Trophoblast cell (in vitro differentiated cells and primary cell): Measurements from ENCODE around the gene TMEM87B.

Experiments used
- DNase-seq, 2 donors: peaks; one replicate each; pipeline ENCODE4 v3.0.0-alpha.2; 2016
- H2AFZ ChIP-seq: 2 replicates; pipeline ENCODE4 v1.6.1; 2013; ENCODE audit warnings: low read length, moderate library complexity, mild to moderate bottlenecking; ENCODE audit not compliant: insufficient read depth, poor library complexity
- H2AK5ac ChIP-seq: 2 replicates; pipeline ENCODE4 v1.6.1; 2013; ENCODE audit warnings: mild to moderate bottlenecking, low read length
- H2BK120ac ChIP-seq: 2 replicates; pipeline ENCODE4 v1.6.1; 2013; ENCODE audit warnings: low read length, mild to moderate bottlenecking, moderate library complexity; ENCODE audit not compliant: insufficient read depth, poor library complexity
- H2BK12ac ChIP-seq: 2 replicates; pipeline ENCODE4 v1.6.1; 2013; ENCODE audit warnings: mild to moderate bottlenecking, low read length, moderate library complexity
- H2BK5ac ChIP-seq: 2 replicates; pipeline ENCODE4 v1.6.1; 2013; ENCODE audit warnings: low read length, low read depth, moderate library complexity, mild to moderate bottlenecking; ENCODE audit not compliant: poor library complexity
- H3K14ac ChIP-seq: 2 replicates; pipeline ENCODE4 v1.6.1; 2013; ENCODE audit warnings: mild to moderate bottlenecking, low read length
- H3K18ac ChIP-seq: 2 replicates; pipeline ENCODE4 v1.6.1; 2013; ENCODE audit warnings: mild to moderate bottlenecking, low read length
- H3K23ac ChIP-seq: 2 replicates; pipeline ENCODE4 v1.6.1; 2013; ENCODE audit warnings: low read length
- H3K27ac ChIP-seq: 2 replicates; pipeline ENCODE4 v1.5.1; 2013; ENCODE audit warnings: low read depth, mild to moderate bottlenecking, inconsistent platforms, low read length, moderate library complexity
- H3K27me3 ChIP-seq: 2 replicates; pipeline ENCODE4 v1.6.1; 2013; ENCODE audit warnings: inconsistent platforms, mild to moderate bottlenecking, low read length, moderate library complexity; ENCODE audit not compliant: insufficient read depth
- H3K36me3 ChIP-seq, 2 experiments: 1 replicate in 1 of 2; 2 replicates in 1 of 2; pipeline ENCODE4 v1.6.1; 2013; ENCODE audit warnings: low read length in 2 of 2, mild to moderate bottlenecking in 2 of 2, moderate library complexity in 1 of 2; ENCODE audit not compliant: insufficient read depth in 2 of 2, control insufficient read depth in 1 of 2
- H3K4ac ChIP-seq: 2 replicates; pipeline ENCODE4 v1.6.1; 2013; ENCODE audit warnings: low read depth, mild to moderate bottlenecking, low read length, moderate library complexity
- H3K4me1 ChIP-seq, 2 experiments: 1 replicate in 1 of 2; 2 replicates in 1 of 2; pipeline ENCODE4 v1.6.1; 2013; ENCODE audit warnings: low read length in 2 of 2, mild to moderate bottlenecking in 2 of 2, moderate library complexity in 1 of 2; ENCODE audit not compliant: insufficient read depth in 2 of 2, control insufficient read depth in 1 of 2
- H3K4me2 ChIP-seq: 2 replicates; pipeline ENCODE4 v1.6.1; 2013; ENCODE audit warnings: inconsistent platforms, mild to moderate bottlenecking, low read length, moderate library complexity
- H3K4me3 ChIP-seq: 2 replicates; pipeline ENCODE4 v1.5.1; 2013; ENCODE audit warnings: mild to moderate bottlenecking, low read depth, low read length, inconsistent platforms
- H3K79me1 ChIP-seq: one replicate; pipeline ENCODE4 v1.6.1; 2013; ENCODE audit warnings: low read length
- H3K79me2 ChIP-seq: 2 replicates; pipeline ENCODE4 v1.6.1; 2013; ENCODE audit warnings: low read length, mild to moderate bottlenecking; ENCODE audit not compliant: control insufficient read depth, insufficient read depth, poor library complexity
- H3K9ac ChIP-seq: 2 replicates; pipeline ENCODE4 v1.6.1; 2013; ENCODE audit warnings: mild to moderate bottlenecking, low read length
- H3K9me3 ChIP-seq: 2 replicates; pipeline ENCODE4 v1.6.1; 2013; ENCODE audit warnings: low read depth, mild to moderate bottlenecking, control low read depth, inconsistent platforms, low read length; ENCODE audit not compliant: insufficient read depth
- H4K12ac ChIP-seq: 2 replicates; pipeline ENCODE4 v1.6.1; 2013; ENCODE audit warnings: low read depth, mild to moderate bottlenecking, low read length, moderate library complexity
- H4K8ac ChIP-seq: 2 replicates; pipeline ENCODE4 v1.6.1; 2013; ENCODE audit warnings: low read depth, mild to moderate bottlenecking, low read length, moderate library complexity
- H4K91ac ChIP-seq: one replicate; pipeline ENCODE4 v1.6.1; 2013; ENCODE audit warnings: low read depth, mild to moderate bottlenecking, low read length, moderate library complexity
- WGBS: extraction: QIAGEN DNeasy Blood & Tissue Kit; methylation state at CpG from one replicate; pipeline ENCODE4 v1.1.7; 2013; ENCODE audit warnings: missing lambda C conversion rate; ENCODE audit not compliant: insufficient read length, insufficient coverage; ENCODE audit errors: extremely low coverage; 5-methylcytosine and 5-hydroxymethylcytosine counted together

TMEM87B gene

GRCh38 chr2:112008910-112009485 lies 46.1 kb upstream of the TMEM87B start:
- Histone ChIP-seq H2BK120ac (no peak overlapping the region), H3K79me1 (no peaks in the 10 kb centered on the region), H2AK5ac (no peak overlapping the region), H3K27ac (no peak overlapping the region), H2BK12ac (no peak overlapping the region), H3K4me3 (no peak overlapping the region), H3K18ac (no peak overlapping the region), H3K36me3 (peaks cover 6 to 14% of the 10 kb centered on the region in 2 experiments), H2BK5ac (no peak overlapping the region), H3K4me1 (no peaks in the 10 kb centered on the region), H3K9me3 (no peaks in the 10 kb centered on the region), H4K12ac (no peak overlapping the region), H3K14ac (no peak overlapping the region), H3K4me2 (no peak overlapping the region), H3K9ac (no peak overlapping the region), H3K79me2 (no peaks in the 10 kb centered on the region), H3K23ac (no peak overlapping the region), H4K91ac (no peak overlapping the region), H3K4ac (no peak overlapping the region), H2AFZ (no peak overlapping the region), H3K27me3 (no peaks in the 10 kb centered on the region), H4K8ac (no peak overlapping the region)
- no peak for DNase-seq
- WGBS: no CpG with 5 or more reads among the region's 2 CpGs

GRCh38 chr2:112010751-112011150 lies 44.3 kb upstream of the TMEM87B start:
- H4K12ac ChIP-seq: no peak overlapping the region
- no peak overlapping the region for H3K27ac ChIP-seq
- no peak for DNase-seq
- H4K91ac ChIP-seq: no peak overlapping the region
- no peak overlapping the region for H3K4me3 ChIP-seq
- H3K4ac ChIP-seq: no peak overlapping the region
- H3K79me2 ChIP-seq: no peaks in the 10 kb centered on the region
- H3K4me1 ChIP-seq: no peaks in the 10 kb centered on the region
- no peaks in the 10 kb centered on the region for H3K27me3 ChIP-seq
- H3K18ac ChIP-seq: no peak overlapping the region
- no peak overlapping the region for H3K23ac ChIP-seq
- H2BK5ac ChIP-seq: no peak overlapping the region
- no peak overlapping the region for H4K8ac ChIP-seq
- H3K9ac ChIP-seq: no peak overlapping the region
- no CpG with 5 or more reads among the region's 10 CpGs for WGBS
- no peaks in the 10 kb centered on the region for H3K9me3 ChIP-seq
- no peak overlapping the region for H2BK12ac ChIP-seq
- H2BK120ac ChIP-seq: no peak overlapping the region
- no peak overlapping the region for H3K4me2 ChIP-seq
- no peaks in the 10 kb centered on the region for H3K79me1 ChIP-seq
- no peak overlapping the region for H2AK5ac ChIP-seq
- H2AFZ ChIP-seq: no peak overlapping the region
- peaks cover 6 to 14% of the 10 kb centered on the region in 2 experiments for H3K36me3 ChIP-seq
- no peak overlapping the region for H3K14ac ChIP-seq

DNA sequence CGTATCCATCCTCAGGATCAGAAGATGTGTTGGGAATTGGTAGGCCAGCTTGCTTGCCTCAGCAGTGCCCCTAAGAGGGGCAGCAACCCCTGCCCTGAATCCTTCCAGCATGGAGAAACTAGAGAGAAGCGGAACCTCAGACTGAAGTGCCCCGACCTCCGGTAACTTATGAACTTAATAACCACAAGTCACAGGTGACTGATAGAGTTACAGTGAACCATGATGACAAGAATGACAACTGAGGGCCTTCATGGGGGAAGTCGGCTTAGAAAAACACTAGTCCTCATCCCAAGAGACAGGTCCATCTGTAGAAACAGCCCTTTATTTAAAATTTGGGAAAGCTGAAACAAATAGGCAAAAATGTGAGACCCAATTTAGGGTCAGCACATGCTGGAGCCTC lies 42.5 kb upstream of the TMEM87B start:
- H4K91ac ChIP-seq: no peak overlapping the region
- WGBS: no CpG with 5 or more reads among the region's 5 CpGs

DNA sequence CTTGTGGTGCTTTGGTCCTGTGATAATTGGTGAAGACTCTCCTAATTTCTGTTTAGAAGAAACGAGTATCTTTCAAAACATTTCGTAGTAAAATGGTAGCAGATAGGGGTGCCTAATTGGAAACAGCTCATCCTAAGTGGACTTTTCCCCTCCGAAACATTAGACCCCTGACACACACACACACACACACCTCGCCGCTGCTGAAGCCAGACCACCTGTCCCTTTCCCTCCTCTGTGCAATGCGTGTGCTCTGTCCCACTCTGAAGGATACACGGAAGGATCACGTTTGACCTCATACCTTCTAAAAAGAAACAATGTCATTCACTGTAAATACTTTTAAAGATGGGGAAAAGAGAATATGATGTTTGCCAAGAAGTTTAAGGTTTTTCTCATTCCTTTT lies 36.2 kb upstream of the TMEM87B start:
- H3K4me1 ChIP-seq: peaks cover 2 to 7% of the 10 kb centered on the region in 2 experiments
- H4K8ac ChIP-seq: no peak overlapping the region
- H3K27me3 ChIP-seq: no peaks in the 10 kb centered on the region
- H3K14ac ChIP-seq: no peak overlapping the region
- DNase-seq: no peak
- H2AFZ ChIP-seq: no peak overlapping the region
- H2AK5ac ChIP-seq: no peak overlapping the region
- no peak overlapping the region for H3K23ac ChIP-seq
- no peak overlapping the region for H2BK120ac ChIP-seq
- no peak overlapping the region for H3K4me3 ChIP-seq
- no peak overlapping the region for H3K27ac ChIP-seq
- no peak overlapping the region for H3K4me2 ChIP-seq
- H4K12ac ChIP-seq: no peak overlapping the region
- no peak overlapping the region for H4K91ac ChIP-seq
- H3K79me1 ChIP-seq: no peaks in the 10 kb centered on the region
- no peak overlapping the region for H2BK5ac ChIP-seq
- no peaks in the 10 kb centered on the region for H3K79me2 ChIP-seq
- no CpG with 5 or more reads among the region's 8 CpGs for WGBS
- peaks cover 5 to 6% of the 10 kb centered on the region in 2 experiments for H3K36me3 ChIP-seq
- no peak overlapping the region for H3K4ac ChIP-seq
- no peaks in the 10 kb centered on the region for H3K9me3 ChIP-seq
- no peak overlapping the region for H3K18ac ChIP-seq
- H3K9ac ChIP-seq: no peak overlapping the region
- no peak overlapping the region for H2BK12ac ChIP-seq

More for the DNA sequence above, 42.5 kb upstream of the TMEM87B start:
- H3K4me1 ChIP-seq: no peaks in the 10 kb centered on the region
- no peak overlapping the region for H3K4me3 ChIP-seq
- no peaks in the 10 kb centered on the region for H3K27me3 ChIP-seq
- no peaks in the 10 kb centered on the region for H3K9me3 ChIP-seq
- H3K23ac ChIP-seq: no peak overlapping the region
- no peak overlapping the region for H3K14ac ChIP-seq
- no peak overlapping the region for H2BK12ac ChIP-seq
- H4K12ac ChIP-seq: no peak overlapping the region
- no peak overlapping the region for H3K27ac ChIP-seq
- H2BK5ac ChIP-seq: no peak overlapping the region
- H3K36me3 ChIP-seq: peaks cover 8 to 14% of the 10 kb centered on the region in 2 experiments
- H3K4me2 ChIP-seq: no peak overlapping the region
- H3K79me2 ChIP-seq: no peaks in the 10 kb centered on the region
- DNase-seq: no peak
- H3K9ac ChIP-seq: no peak overlapping the region
- no peak overlapping the region for H4K8ac ChIP-seq
- no peaks in the 10 kb centered on the region for H3K79me1 ChIP-seq
- H3K18ac ChIP-seq: no peak overlapping the region
- H2AK5ac ChIP-seq: no peak overlapping the region
- H3K4ac ChIP-seq: no peak overlapping the region
- no peak overlapping the region for H2AFZ ChIP-seq
- H2BK120ac ChIP-seq: no peak overlapping the region
